Kidney capillary endothelial cell (primary cell): ENCODE results near the gene OS9.

ENCODE experiments used
- DNase-seq: peaks from one replicate; pipeline ENCODE4 v3.0.0-alpha.2; 2018; ENCODE audit warnings: low spot score

Gene OS9

GRCh38 chr12:57751788-57752667 lies 58.1 kb downstream of the OS9 start, which contains the start of gene CDK4:
Gene CDK4, minus strand, starts transcription at chr12:57752310. Its CDS starts 593 bp downstream, at chr12:57751717.
- DNase-seq: peak; percentile 99

DNA sequence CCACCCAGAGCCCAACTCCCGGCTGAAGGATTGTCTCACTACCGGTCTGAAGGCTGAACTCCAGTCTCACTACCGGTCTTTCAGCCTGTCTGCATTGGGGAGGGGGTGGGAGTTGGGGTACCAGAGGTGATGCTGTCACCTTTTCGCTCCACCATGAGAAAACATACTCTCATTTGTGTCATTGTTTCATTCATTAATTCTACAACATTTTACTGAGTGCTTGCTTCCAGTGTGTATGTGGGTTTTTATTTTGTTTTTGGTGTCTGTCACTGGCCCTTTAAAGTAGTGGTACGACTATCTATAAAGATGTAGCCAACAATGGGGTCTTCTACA lies 58.7 kb downstream of the OS9 start:
- no peak for DNase-seq

DNA sequence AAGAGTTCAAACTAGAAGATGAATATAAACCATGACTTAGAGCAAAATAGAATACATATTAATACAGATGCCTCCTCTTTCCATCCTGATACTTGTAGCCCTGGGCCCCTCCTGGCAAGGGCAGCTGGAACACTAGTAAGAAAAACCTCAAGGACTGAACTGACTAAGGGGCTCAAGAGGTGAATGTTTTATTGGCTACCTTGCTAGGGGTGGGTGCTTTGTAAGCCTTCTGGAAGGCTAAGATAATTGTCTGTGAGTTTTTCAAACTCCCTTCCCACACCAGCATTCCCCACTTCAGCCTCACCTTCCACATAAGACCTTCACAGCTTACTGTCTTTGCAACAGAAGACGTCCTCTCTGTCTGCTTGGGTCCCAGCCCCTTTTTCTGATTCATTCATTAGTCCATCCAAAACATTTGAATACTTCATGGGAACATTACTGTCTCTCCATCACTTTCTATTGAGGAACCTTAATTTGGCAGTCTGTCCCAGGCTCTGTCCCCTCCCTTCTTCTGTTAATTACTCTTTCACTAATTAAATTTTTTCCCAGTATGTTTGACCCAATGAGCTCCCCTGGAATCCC lies 59.9 kb downstream of the OS9 start:
- no peak for DNase-seq

DNA sequence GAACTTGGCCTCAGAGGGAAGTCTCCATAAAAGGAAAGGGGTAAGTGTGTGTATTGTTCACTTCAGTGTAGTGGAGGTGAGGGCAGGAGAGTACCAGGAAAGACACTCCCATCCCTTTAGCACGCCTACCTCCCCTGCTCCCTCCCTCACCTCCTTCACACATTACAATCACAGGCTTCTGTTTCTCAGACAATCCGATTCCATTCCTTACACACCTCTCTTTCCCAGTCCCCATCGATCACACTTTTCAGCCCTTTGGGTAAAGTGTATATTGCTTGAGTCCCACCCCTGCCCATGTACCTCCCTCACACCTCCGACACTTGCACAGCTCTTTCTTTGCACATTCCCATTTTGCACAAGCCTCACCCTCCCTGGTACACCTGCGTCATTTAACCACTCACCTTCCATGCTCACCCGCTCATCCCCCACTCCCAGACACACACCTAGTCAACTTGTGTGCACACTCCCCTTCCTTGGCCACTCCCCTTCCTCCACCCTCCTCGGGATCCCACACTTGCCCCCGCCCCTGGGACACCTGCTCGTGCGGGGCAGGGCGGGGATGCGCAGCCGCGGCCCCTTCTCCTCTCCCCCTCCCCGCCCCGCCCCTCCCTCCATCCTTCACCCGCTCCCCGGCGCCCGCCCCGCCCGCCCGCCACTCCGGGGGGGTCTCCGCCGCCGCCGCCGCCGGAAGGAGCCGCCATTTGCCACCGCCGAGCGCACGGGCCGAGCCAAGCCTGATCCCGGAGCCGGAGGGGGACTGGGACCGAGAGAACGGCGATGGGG lies 60.7 kb downstream of the OS9 start, which contains the start of gene MARCHF9:
TSS of gene MARCHF9 (plus strand) at position 693 of the 783 bp plus-strand sequence. CDS start 426 bp downstream, outside the sequence.
- no peak for DNase-seq

GRCh38 chr12:57755194-57755453 lies 61.2 kb downstream of the OS9 start:
- no peak for DNase-seq

DNA sequence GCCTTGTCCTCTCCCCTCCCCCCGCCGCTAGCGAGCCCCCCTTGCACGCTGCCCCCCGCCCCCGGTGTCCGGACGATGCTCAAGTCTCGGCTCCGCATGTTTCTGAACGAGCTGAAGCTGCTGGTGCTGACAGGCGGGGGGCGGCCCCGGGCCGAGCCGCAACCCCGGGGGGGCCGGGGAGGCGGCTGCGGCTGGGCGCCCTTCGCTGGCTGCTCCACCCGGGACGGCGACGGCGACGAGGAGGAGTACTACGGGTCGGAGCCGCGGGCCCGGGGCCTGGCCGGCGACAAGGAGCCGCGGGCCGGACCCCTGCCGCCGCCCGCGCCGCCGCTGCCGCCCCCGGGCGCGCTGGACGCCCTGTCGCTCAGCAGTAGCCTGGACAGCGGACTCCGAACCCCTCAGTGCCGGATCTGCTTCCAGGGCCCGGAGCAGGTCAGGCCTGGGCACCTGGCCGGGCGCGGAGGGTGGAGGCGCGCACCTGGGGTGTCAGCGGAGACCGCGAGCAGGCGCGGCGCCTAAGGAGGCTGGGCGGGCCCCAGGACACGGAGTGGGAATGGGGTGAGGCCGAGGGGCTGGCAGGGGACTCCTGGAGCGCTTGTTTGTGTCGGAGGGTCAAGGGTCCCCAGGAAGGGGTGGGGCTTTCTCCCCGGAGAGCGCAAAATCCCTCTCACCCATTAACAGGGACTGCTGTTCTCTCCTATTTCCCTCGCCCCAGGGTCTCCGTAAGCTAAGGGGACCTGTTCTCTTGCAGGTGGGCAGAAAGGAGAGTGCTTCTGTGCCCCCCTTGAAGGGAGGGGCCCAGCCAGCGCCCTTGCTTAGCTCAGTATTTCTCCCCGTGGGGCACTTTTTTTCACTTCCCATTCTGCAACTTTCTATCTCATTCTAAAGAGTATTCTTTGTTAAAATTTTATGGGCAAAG lies 61.8 kb downstream of the OS9 start:
- no peak for DNase-seq

DNA sequence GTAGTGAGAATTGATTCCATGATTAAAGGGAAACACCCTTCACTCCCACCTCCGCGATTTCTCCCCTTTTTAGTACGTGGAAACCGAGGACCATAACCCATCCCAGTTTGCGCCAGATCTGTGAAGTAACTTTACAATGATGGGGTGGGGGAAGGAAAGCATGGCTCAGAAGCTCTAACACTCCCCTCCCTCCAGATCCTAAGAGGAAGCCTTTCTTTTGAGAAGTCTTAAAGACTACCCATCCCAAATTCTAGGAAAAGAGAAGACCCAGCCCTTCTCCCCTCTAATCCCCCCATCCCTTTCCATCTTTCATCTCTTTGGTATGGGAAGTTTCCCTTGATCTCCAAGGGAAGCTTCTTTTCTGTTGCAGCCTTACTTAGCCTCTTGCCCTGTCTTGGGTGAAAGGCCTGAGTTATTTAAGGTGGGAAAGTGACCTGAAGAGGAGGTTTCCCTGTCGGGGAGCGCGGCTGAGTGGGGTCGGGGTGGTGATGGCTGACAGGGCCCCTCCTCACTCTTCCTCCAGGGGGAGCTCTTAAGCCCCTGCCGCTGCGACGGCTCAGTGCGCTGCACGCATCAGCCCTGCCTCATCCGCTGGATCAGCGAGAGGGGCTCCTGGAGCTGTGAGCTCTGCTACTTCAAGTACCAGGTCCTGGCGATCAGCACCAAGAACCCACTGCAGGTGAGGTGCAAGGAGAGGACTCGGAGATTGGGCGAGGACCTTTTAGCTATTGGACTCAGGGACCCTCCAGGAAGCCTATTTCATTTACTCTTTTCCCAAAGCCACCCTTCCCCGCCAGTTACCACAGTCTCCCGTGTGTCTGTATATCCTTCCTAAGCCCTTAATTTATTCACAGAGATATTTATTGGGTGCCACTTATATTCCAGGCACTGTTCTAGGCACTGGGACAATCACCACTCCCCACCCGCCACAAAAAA lies 62.7 kb downstream of the OS9 start:
- DNase-seq: no peak

GRCh38 chr12:57757771-57758170 lies 63.8 kb downstream of the OS9 start:
- no peak for DNase-seq

- no peak for DNase-seq
Observed at GRCh38 chr12:57758552-57759359, 64.8 kb downstream of the OS9 start.

DNA sequence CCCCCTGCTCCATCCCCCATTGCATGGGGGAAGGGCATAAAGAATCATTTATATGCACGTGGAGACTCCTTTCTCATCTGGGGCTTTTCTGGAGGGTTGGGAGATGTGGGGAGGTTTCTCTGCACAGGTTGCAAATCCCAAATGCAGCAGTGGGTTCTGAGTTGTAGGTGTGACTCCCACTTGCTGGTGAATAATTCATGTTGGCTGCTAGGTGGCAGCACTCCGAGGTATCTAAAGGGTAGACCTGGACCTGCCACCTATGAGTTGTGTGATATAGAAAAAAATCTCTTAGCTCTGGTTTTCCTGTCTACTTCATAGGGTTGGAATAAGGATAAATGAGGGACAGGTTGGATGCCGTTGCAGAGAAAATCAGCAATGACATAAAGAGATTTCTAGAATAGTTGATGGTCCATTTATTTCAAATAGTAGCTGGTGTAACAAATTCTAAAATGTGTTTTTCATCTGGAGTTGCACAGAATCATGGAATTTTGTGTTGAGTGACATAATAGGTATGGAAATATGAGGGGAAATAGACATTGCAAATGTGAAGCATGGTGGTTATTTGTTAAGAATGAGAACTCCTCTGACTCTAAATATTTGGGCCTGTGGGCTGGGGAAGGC lies 65.5 kb downstream of the OS9 start:
- no peak for DNase-seq

GRCh38 chr12:57760347-57760982 lies 66.5 kb downstream of the OS9 start:
- DNase-seq: no peak

DNA sequence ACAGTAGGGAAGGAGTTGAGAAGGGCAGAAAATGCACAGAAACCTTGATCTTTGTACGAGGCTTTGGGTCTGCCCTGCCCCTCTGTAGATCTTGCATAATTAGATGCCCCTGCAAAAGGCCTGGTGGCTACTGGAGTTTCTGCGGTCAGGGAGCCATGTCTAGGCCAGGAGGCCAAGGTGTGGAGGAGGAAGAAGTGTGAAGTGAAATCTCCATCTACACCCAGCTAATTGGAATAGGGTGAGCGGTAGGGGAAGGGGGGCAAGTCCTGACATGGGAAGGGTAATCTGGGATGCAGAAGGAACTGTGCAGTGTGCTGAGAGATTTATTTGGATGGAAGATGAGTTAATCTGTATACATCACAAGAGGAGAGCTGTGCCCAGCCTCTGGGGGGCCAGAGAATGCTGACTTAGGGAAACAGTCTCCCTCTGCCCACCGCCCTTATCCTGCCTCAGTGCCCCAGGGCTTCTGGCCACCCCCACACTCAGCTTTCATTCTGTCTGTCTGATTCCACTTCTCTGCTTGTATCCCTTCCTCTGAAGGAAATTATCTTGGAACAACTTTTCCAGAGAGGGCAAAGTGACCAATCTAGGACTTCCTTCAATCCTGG lies 67.6 kb downstream of the OS9 start:
- no peak for DNase-seq

DNA sequence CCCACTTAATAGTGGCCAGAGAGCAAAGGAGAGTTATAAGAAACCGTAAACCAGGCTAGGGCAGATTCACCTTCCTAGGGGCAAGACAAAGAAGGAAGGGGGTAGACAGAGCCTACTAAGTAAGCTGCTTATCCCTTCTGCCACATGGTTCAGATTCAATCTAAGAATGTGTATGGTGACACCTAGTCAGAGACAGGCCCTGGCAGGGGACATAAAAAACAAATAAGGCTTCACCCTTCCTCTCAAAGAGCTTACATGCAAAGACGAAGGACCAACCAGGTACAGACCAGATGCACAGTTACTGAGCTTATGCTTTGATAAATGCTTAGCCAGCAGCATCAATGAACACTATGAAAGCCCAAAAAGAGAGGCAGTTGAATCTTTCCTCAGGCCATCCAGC lies 68.5 kb downstream of the OS9 start:
- DNase-seq: no peak

- DNase-seq: no peak
Observed at GRCh38 chr12:57763881-57764661, 70.1 kb downstream of the OS9 start.

GRCh38 chr12:57764662-57765002 lies 70.7 kb downstream of the OS9 start:
- no peak for DNase-seq

- DNase-seq: no peak
Observed at GRCh38 chr12:57765003-57765697, 71.2 kb downstream of the OS9 start.
